OCI-LY7 (cell line): ENCODE measurements around the gene CSTF2T. TPM values are rescaled to one million over a fixed set of nuclear protein-coding genes. Genes with fewer than 3 reads are reported as not detected.

Source experiments
- Bru-seq: library from RNA; stranded (reverse); fragments of 400-500 nt; gene quantifications from one replicate; lab custom pipeline; 2021; lab: Mats Ljungman, UMichigan
- BruChase-seq, 2 experiments: library from RNA; stranded (reverse); fragments of 400-500 nt; gene quantifications; one replicate each; lab custom pipeline; 2021; lab: Mats Ljungman, UMichigan
- BruUV-seq: library from RNA; stranded (reverse); fragments of 400-500 nt; replicated peaks from 2 replicates; lab custom pipeline; 2021; lab: Mats Ljungman, UMichigan
- CTCF ChIA-PET: fragments of 300-600 bp; sonication (Branson Sonifier 250); formaldehyde crosslinking; loops from one replicate; lab custom pipeline; 2022; ENCODE audit warnings: antibody characterized with exemption; ENCODE audit not compliant: unreplicated experiment; lab: Charles Lee
- POLR2A ChIA-PET: fragments of 300-600 bp; sonication (Branson Sonifier 250); formaldehyde crosslinking; loops from one replicate; lab custom pipeline; 2022; ENCODE audit warnings: antibody characterized with exemption; lab: Charles Lee
- DNase-seq: peaks from one replicate; pipeline ENCODE4 v3.0.0-alpha.2; 2015; ENCODE audit warnings: low spot score
- H2AFZ ChIP-seq: fragments of 200-600 bp; sonication (generic), shearing (Covaris generic); 2 replicates; pipeline ENCODE4 v1.6.1; 2014; ENCODE audit warnings: mild to moderate bottlenecking, antibody characterized with exemption, low read length, moderate library complexity
- H3K27ac ChIP-seq: fragments of 200-600 bp; sonication (generic); 2 replicates; pipeline ENCODE4 v1.5.1; 2014; ENCODE audit warnings: mixed run types, low read depth, mild to moderate bottlenecking, moderate library complexity, low read length, inconsistent platforms; ENCODE audit not compliant: poor library complexity, severe bottlenecking
- H3K36me3 ChIP-seq: fragments of 200-600 bp; sonication (generic); 2 replicates; pipeline ENCODE4 v1.6.1; 2014; ENCODE audit warnings: mild to moderate bottlenecking, antibody characterized with exemption, low read length, moderate library complexity, mixed read lengths; ENCODE audit not compliant: insufficient read depth
- H3K4me1 ChIP-seq: fragments of 200-600 bp; sonication (generic); 2 replicates; pipeline ENCODE4 v1.5.1; 2014; ENCODE audit warnings: mild to moderate bottlenecking, low read length; ENCODE audit not compliant: insufficient read depth, poor library complexity, severe bottlenecking
- H3K4me2 ChIP-seq: fragments of 200-600 bp; sonication (generic); 2 replicates; pipeline ENCODE4 v1.6.1; 2014; ENCODE audit warnings: mild to moderate bottlenecking, low read length
- H3K4me3 ChIP-seq: fragments of 200-600 bp; sonication (generic); 2 replicates; pipeline ENCODE4 v1.5.1; 2014; ENCODE audit warnings: mild to moderate bottlenecking, low read depth, low read length; ENCODE audit not compliant: poor library complexity, severe bottlenecking
- H3K79me2 ChIP-seq: fragments of 200-600 bp; sonication (generic); 2 replicates; pipeline ENCODE4 v1.6.1; 2016; ENCODE audit warnings: low read depth, mild to moderate bottlenecking, low read length, moderate library complexity, mixed read lengths; ENCODE audit not compliant: insufficient read depth
- H3K9me2 ChIP-seq: fragments of 200-600 bp; sonication (generic); 2 replicates; pipeline ENCODE4 v1.6.1; 2016; ENCODE audit warnings: mild to moderate bottlenecking, low read length, mixed read lengths; ENCODE audit not compliant: insufficient read depth
- H3K9me3 ChIP-seq: fragments of 200-600 bp; sonication (generic); 2 replicates; pipeline ENCODE4 v1.6.1; 2014; ENCODE audit warnings: mild to moderate bottlenecking, mixed run types, low read length, mixed read lengths
- H4K20me1 ChIP-seq: fragments of 200-600 bp; sonication (generic); 2 replicates; pipeline ENCODE4 v1.6.1; 2014; ENCODE audit warnings: mild to moderate bottlenecking, antibody characterized with exemption, low read length, moderate library complexity, mixed read lengths; ENCODE audit not compliant: insufficient read depth
- EZH2phosphoT487 ChIP-seq: fragments of 200-600 bp; sonication (generic); IDR thresholded peaks from 2 replicates; pipeline ENCODE4 v1.6.1; 2018; ENCODE audit warnings: low read depth, borderline replicate concordance, mild to moderate bottlenecking, mixed run types, antibody characterized with exemption, low read length, moderate library complexity, mixed read lengths
- intact Hi-C: fragments of 100-400 bp; cut with micrococcal nuclease; formaldehyde crosslinking; loops from one replicate; pipeline ENCODE4 v1.10.0; 2022; ENCODE audit not compliant: unreplicated experiment
- long read RNA-seq: library from polyadenylated mRNA; stranded (forward); transcript quantifications from one replicate; pipeline ENCODE4 v2.0.0, GENCODE V29; 2022
- total RNA-seq, 2 experiments: library from RNA; depleted of rRNA in 1 of 2; stranded (reverse); fragments of >200 nt in 1 of 2; shearing (Covaris generic) in 1 of 2; gene quantifications; 2 replicates each; pipeline ENCODE4 v1.2.3, GENCODE V29; 2014 to 2022
- TF ChIP-seq, protein P1 (sequence below): fragments of 200-600 bp; sonication (generic); conservative IDR thresholded peaks from 2 replicates; pipeline ENCODE4 v1.5.1; 2014; ENCODE audit warnings: mild to moderate bottlenecking, antibody characterized with exemption, low read length, moderate library complexity, mixed read lengths

Gene CSTF2T, protein sequence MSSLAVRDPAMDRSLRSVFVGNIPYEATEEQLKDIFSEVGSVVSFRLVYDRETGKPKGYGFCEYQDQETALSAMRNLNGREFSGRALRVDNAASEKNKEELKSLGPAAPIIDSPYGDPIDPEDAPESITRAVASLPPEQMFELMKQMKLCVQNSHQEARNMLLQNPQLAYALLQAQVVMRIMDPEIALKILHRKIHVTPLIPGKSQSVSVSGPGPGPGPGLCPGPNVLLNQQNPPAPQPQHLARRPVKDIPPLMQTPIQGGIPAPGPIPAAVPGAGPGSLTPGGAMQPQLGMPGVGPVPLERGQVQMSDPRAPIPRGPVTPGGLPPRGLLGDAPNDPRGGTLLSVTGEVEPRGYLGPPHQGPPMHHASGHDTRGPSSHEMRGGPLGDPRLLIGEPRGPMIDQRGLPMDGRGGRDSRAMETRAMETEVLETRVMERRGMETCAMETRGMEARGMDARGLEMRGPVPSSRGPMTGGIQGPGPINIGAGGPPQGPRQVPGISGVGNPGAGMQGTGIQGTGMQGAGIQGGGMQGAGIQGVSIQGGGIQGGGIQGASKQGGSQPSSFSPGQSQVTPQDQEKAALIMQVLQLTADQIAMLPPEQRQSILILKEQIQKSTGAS
- total RNA-seq (2014; rRNA removed; shearing (Covaris generic)) (32.8 and 33.3 TPM in 2 replicates), total RNA-seq (2022) (27.1 and 28.8 TPM in 2 replicates), Bru-seq, nascent RNA (percentile 94 among the genes with signal in this experiment), BruChase-seq, experiment 1, labeled RNA remaining after a 6-hour chase (percentile 85 among the genes with signal in this experiment), BruChase-seq, experiment 2, labeled RNA remaining after a 2-hour chase (percentile 97 among the genes with signal in this experiment)
- long read RNA-seq, full-length matches to known transcripts = 13 of 15 reads
- long read RNA-seq, partial matches to known transcripts = 0 of 15 reads
- long read RNA-seq, other reads (novel, unspliced or antisense) = 2 of 15 reads

DNA sequence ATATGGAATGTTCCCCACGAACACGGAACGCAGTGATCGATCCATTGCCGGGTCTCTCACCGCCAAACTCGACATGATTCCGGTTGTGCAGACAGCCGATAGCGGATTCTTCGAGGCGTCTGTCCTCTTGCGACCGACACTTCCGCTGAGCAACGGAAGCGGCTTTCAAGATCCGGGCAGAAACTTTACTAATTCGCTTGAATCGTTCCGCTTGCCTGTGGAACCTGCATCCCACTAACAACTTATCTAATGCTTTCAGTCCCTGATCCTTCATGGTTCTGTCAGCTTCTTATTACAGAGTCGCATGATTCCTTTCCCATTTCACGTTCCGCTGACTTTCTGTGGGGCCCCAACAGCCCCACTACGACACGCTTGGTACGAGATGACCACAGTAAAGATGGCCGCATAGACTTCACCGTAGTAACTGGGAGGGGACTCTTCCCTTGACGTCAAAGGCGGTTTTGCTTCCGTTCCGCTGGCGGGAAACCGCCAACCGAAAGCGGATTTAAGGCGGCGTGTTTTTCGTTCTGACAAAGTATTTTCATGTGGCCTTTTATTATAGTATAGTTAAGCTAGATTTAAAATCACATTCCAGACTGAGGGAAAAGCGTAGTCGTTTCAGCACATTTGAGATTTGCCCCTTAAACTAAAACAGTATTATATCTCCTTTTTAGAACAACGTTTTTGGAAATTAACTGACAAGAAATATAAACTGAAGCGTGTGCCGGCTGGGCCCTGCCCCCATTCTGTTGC lies at the start of gene CSTF2T:
Gene CSTF2T, minus strand, starts transcription at position 121 of the 753 bp plus-strand sequence. Its CDS starts 46 bp downstream, at position 75.
- peaks cover 40% of the 10 kb centered on the region for H4K20me1 ChIP-seq
- no TSS peak for BruUV-seq
- ChIA-PET POLR2A (interaction anchor here (0.5 to 0.8 kb wide), 4 partner anchors 8 to 66 kb away, joined by 3 to 7 read pairs (median 3); no protein-coding TSS in a partner anchor), CTCF (no interaction called here)
- peak; percentile 97 for DNase-seq
- TF ChIP-seq, protein P1, sequence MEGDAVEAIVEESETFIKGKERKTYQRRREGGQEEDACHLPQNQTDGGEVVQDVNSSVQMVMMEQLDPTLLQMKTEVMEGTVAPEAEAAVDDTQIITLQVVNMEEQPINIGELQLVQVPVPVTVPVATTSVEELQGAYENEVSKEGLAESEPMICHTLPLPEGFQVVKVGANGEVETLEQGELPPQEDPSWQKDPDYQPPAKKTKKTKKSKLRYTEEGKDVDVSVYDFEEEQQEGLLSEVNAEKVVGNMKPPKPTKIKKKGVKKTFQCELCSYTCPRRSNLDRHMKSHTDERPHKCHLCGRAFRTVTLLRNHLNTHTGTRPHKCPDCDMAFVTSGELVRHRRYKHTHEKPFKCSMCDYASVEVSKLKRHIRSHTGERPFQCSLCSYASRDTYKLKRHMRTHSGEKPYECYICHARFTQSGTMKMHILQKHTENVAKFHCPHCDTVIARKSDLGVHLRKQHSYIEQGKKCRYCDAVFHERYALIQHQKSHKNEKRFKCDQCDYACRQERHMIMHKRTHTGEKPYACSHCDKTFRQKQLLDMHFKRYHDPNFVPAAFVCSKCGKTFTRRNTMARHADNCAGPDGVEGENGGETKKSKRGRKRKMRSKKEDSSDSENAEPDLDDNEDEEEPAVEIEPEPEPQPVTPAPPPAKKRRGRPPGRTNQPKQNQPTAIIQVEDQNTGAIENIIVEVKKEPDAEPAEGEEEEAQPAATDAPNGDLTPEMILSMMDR = no peak
- no peak for TF ChIP-seq EZH2phosphoT487
- intact Hi-C loops = no loop called here
- H3K27ac ChIP-seq = peak within 1 kb of the TSS; percentile 73
- peak within 1 kb of the TSS; percentile 97 for H2AFZ ChIP-seq
- H3K79me2 ChIP-seq = peaks cover 37% of the 10 kb centered on the region
- H3K9me3 ChIP-seq = no peaks in the 10 kb centered on the region
- peak within 1 kb of the TSS; percentile 85 for H3K4me2 ChIP-seq
- H3K4me3 ChIP-seq = peak within 1 kb of the TSS; percentile 97
- peaks cover 37% of the 10 kb centered on the region for H3K36me3 ChIP-seq
- H3K4me1 ChIP-seq = peaks cover 36% of the 10 kb centered on the region
- no peaks in the 10 kb centered on the region for H3K9me2 ChIP-seq

DNA sequence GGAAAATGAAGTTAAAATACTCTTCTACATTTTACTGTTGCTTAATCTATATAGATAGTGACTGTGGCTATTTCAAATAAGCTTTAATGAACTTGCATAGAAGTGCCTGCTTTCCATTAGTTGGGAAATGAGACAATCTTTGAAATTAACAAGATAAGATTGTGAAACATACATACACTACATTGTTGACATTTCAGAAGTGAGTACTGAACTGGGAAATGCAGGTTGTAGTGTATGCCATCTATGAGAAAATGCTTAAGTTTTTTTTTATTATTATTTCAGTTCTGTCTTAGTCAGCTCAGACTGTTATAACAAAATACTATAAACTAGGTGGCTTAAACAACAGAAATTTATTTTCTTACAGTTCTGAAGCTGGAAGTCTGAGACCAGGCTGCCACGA lies 49.6 kb upstream of the CSTF2T start:
- Histone ChIP-seq H3K4me3 (no peak overlapping the region), H3K36me3 (no peaks in the 10 kb centered on the region), H3K4me2 (no peak overlapping the region), H3K9me2 (no peaks in the 10 kb centered on the region), H3K9me3 (no peaks in the 10 kb centered on the region), H4K20me1 (no peaks in the 10 kb centered on the region), H3K4me1 (no peaks in the 10 kb centered on the region), H3K79me2 (no peaks in the 10 kb centered on the region), H2AFZ (no peak overlapping the region), H3K27ac (no peak overlapping the region)
- POLR2A ChIA-PET = no interaction called here
- no TSS peak for BruUV-seq
- CTCF ChIA-PET = no interaction called here
- TF ChIP-seq, protein P1 = no peak
- TF ChIP-seq EZH2phosphoT487 = no peak
- no peak for DNase-seq
- intact Hi-C loops = no loop called here
